Fibroblast of lung (primary cell): ENCODE results near the gene FHOD3. TPM values are rescaled to one million over a fixed set of nuclear protein-coding genes. Genes with fewer than 3 reads are reported as not detected.

Source experiments
- DNase-seq, 2 donors: peaks; one replicate each; pipeline versions ENCODE4 v3.0.0 to v3.0.0-alpha.2; 2010; ENCODE audit warnings: low read depth in 2 of 2
- H2AFZ ChIP-seq: 2 replicates; pipeline ENCODE4 v1.5.1; 2012; ENCODE audit warnings: low read length, control low read depth, inconsistent platforms
- H3K27ac ChIP-seq: 2 replicates; pipeline ENCODE4 v1.5.1; 2011; ENCODE audit warnings: low read length, control low read depth; ENCODE audit not compliant: insufficient read depth
- H3K27me3 ChIP-seq: 2 replicates; pipeline ENCODE4 v1.5.1; 2011; ENCODE audit warnings: mild to moderate bottlenecking, low read length; ENCODE audit not compliant: control insufficient read depth, insufficient read depth
- H3K36me3 ChIP-seq: 2 replicates; pipeline ENCODE4 v1.5.1; 2011; ENCODE audit warnings: low read length; ENCODE audit not compliant: control insufficient read depth, insufficient read depth
- H3K4me1 ChIP-seq: 2 replicates; pipeline ENCODE4 v1.5.1; 2011; ENCODE audit warnings: low read length; ENCODE audit not compliant: control insufficient read depth, insufficient read depth; ENCODE audit errors: extremely low read depth
- H3K4me2 ChIP-seq: 2 replicates; pipeline ENCODE4 v1.5.1; 2011; ENCODE audit warnings: low read length, control low read depth; ENCODE audit not compliant: insufficient read depth; ENCODE audit errors: extremely low read depth
- H3K4me3 ChIP-seq, 4 experiments: fragments of 200-600 bp in 1 of 4; sonication (generic) in 1 of 4; replicated peaks in 1 of 4; 2 replicates each; pipeline ENCODE4 v1.5.1; 2011 to 2016; ENCODE audit warnings: low read length in 4 of 4, low read depth in 3 of 4, mild to moderate bottlenecking in 3 of 4, control low read depth in 2 of 4, inconsistent platforms in 1 of 4, mixed read lengths in 1 of 4; ENCODE audit not compliant: insufficient read depth in 1 of 4; ENCODE audit errors: control extremely low read depth in 1 of 4
- H3K79me2 ChIP-seq: 2 replicates; pipeline ENCODE4 v1.5.1; 2012; ENCODE audit warnings: mild to moderate bottlenecking, low read length, inconsistent platforms; ENCODE audit not compliant: control insufficient read depth, insufficient read depth
- H3K9ac ChIP-seq: 2 replicates; pipeline ENCODE4 v1.5.1; 2011; ENCODE audit warnings: mild to moderate bottlenecking, low read length, control low read depth; ENCODE audit not compliant: insufficient read depth
- H3K9me3 ChIP-seq: 2 replicates; pipeline ENCODE4 v1.5.1; 2012; ENCODE audit warnings: low read depth, low read length; ENCODE audit not compliant: control insufficient read depth, insufficient read depth
- H4K20me1 ChIP-seq: 2 replicates; pipeline ENCODE4 v1.5.1; 2011; ENCODE audit warnings: low read length; ENCODE audit not compliant: control insufficient read depth, insufficient read depth; ENCODE audit errors: extremely low read depth
- CTCF ChIP-seq, 2 donors: IDR thresholded peaks in 1 of 2; conservative IDR thresholded peaks in 1 of 2; 1 replicate in 1 of 2; 2 replicates in 1 of 2; pipeline ENCODE4 v1.5.1; 2011 to 2012; ENCODE audit warnings: low read length in 2 of 2, control low read depth in 1 of 2, inconsistent platforms in 1 of 2, low read depth in 1 of 2, mild to moderate bottlenecking in 1 of 2
- EZH2 ChIP-seq: IDR thresholded peaks from 2 replicates; pipeline ENCODE4 v1.5.1; 2012; ENCODE audit warnings: low read length, control low read depth, mild to moderate bottlenecking; ENCODE audit errors: missing control alignments
- polyA plus RNA-seq, 2 donors: library from polyadenylated mRNA; depleted of rRNA in 1 of 2; stranded (reverse) in 1 of 2; unstranded in 1 of 2; fragments of >200 nt; gene quantifications; 2 replicates each; pipeline ENCODE4 v1.2.1, GENCODE V29; 2011 to 2012; ENCODE audit warnings: missing spikeins in 1 of 2
- total RNA-seq: library from RNA; depleted of rRNA; stranded (reverse); fragments of >200 nt; gene quantifications from 2 replicates; pipeline ENCODE4 v1.2.1, GENCODE V29; 2014

The FHOD3 gene
- total and polyA plus RNA-seq, 2 donors (not counting 1 experiment from before 2014, with no cell fraction given): 16.1 to 28.2 TPM

DNA sequence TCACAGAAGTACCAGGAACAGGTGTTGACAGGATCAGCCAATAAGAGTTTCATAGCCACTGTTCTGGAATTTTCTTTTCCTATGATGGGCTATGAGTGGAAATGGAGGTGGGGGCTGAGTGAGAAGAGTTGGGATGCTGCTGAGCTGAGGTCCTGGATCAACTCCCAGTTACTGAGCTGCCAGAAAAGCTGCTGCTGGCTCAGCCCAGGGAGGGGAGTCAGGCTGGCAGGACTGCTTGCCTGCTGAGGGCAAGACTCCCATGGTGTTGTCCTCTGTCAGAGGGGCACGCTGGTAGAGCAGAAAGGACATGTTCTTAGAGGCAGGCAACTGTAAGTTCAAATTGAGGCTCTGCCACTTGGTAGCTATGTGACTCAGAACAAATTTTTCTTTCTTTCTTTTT, 519.5 kb downstream of the FHOD3 start:
- no peak for DNase-seq
- Histone ChIP-seq H3K27ac (no peak overlapping the region), H3K36me3 (no peaks in the 10 kb centered on the region), H3K4me3 (no peak overlapping the region), H3K9me3 (no peaks in the 10 kb centered on the region), H3K27me3 (no peaks in the 10 kb centered on the region), H3K79me2 (no peaks in the 10 kb centered on the region), H3K4me2 (no peak overlapping the region), H4K20me1 (no peaks in the 10 kb centered on the region), H3K9ac (no peak overlapping the region), H2AFZ (no peak overlapping the region), H3K4me1 (no peaks in the 10 kb centered on the region)
- TF ChIP-seq EZH2 (no peak), CTCF (conservative IDR thresholded peaks at IDR 0.05 in 1 of 2, IDR thresholded peaks at IDR 0.05 in 1 of 2; ENCODE audit: low read depth in 1 of 2, low read length in 2 of 2) (no peak)

DNA sequence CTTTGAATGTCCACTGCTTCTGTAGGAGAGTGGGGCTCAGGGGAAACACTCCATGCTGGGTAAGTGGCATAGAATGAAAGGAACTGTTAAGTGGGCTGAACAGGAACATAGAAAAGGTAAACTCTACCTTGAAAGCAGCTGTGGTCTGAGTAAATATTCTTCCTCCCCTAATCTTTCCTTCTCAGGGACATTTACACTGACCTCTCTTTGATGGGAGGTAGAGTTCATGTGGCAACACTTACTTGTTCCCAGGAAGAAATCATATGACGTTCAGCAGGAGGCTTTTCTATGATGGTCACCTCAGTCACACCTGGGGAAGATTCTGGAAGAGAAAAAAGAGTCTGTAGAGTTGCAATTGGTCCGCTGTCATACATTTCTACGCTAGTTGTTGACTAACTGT, 521.1 kb downstream of the FHOD3 start:
- TF ChIP-seq EZH2 (no peak), CTCF (conservative IDR thresholded peaks at IDR 0.05 in 1 of 2, IDR thresholded peaks at IDR 0.05 in 1 of 2; ENCODE audit: low read depth in 1 of 2, low read length in 2 of 2) (no peak)
- no peaks in the 10 kb centered on the region for H3K36me3 ChIP-seq
- no peak for DNase-seq

DNA sequence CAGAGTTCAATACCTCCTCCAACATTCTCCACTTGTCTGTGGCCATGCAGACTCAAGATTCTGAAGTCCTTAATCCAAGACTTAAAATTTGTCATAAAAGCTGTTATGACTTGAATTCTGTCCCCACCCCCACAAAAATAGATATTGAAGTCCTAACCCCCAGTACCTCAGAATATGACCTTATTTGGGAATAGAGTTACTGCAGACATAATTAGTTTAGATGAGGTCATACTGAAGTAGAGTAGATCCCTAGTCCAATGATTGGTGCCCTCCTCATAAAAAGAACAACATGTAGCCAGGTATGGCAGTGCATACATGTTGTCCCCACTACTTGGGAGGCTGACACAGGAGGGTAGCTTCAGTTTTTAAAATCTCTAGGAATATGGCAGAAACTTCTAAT, 522.1 kb downstream of the FHOD3 start:
- Histone ChIP-seq H3K4me2 (no peak overlapping the region), H3K27me3 (no peaks in the 10 kb centered on the region), H3K4me1 (no peaks in the 10 kb centered on the region), H2AFZ (no peak overlapping the region), H3K9me3 (no peaks in the 10 kb centered on the region), H4K20me1 (no peaks in the 10 kb centered on the region), H3K36me3 (no peaks in the 10 kb centered on the region), H3K27ac (no peak overlapping the region), H3K79me2 (no peaks in the 10 kb centered on the region), H3K4me3 (no peak overlapping the region), H3K9ac (no peak overlapping the region)
- DNase-seq: no peak
- TF ChIP-seq EZH2: no peak
- no peak for TF ChIP-seq CTCF (conservative IDR thresholded peaks at IDR 0.05 in 1 of 2, IDR thresholded peaks at IDR 0.05 in 1 of 2; ENCODE audit: low read depth in 1 of 2, low read length in 2 of 2)

More for the DNA sequence above, 521.1 kb downstream of the FHOD3 start:
- H3K27me3 ChIP-seq: no peaks in the 10 kb centered on the region
- no peak overlapping the region for H3K4me3 ChIP-seq
- no peaks in the 10 kb centered on the region for H4K20me1 ChIP-seq
- no peaks in the 10 kb centered on the region for H3K4me1 ChIP-seq
- no peaks in the 10 kb centered on the region for H3K79me2 ChIP-seq
- no peak overlapping the region for H2AFZ ChIP-seq
- no peak overlapping the region for H3K9ac ChIP-seq
- no peak overlapping the region for H3K4me2 ChIP-seq
- H3K9me3 ChIP-seq: no peaks in the 10 kb centered on the region
- no peak overlapping the region for H3K27ac ChIP-seq
